Esophagus squamous epithelium (tissue), 4 donors: Measurements from ENCODE around the gene MBNL1.

Experiments
- POLR2A ChIP-seq, 4 donors: fragments of 450-650 bp; IDR thresholded peaks; one replicate each; pipeline ENCODE4 v1.6.1; 2017; ENCODE audit warnings: antibody characterized with exemption in 4 of 4, mild to moderate bottlenecking in 4 of 4, moderate library complexity in 3 of 4
- TF ChIP-seq, protein P1 (sequence below), 6 experiments: fragments of 450-650 bp in 4 of 6; fragments of 200-600 bp in 2 of 6; sonication (generic) in 2 of 6; IDR thresholded peaks; one replicate each; pipeline ENCODE4 v1.5.1; 2016 to 2019; ENCODE audit warnings: antibody characterized with exemption in 6 of 6, mild to moderate bottlenecking in 4 of 6, moderate library complexity in 4 of 6

DNA sequence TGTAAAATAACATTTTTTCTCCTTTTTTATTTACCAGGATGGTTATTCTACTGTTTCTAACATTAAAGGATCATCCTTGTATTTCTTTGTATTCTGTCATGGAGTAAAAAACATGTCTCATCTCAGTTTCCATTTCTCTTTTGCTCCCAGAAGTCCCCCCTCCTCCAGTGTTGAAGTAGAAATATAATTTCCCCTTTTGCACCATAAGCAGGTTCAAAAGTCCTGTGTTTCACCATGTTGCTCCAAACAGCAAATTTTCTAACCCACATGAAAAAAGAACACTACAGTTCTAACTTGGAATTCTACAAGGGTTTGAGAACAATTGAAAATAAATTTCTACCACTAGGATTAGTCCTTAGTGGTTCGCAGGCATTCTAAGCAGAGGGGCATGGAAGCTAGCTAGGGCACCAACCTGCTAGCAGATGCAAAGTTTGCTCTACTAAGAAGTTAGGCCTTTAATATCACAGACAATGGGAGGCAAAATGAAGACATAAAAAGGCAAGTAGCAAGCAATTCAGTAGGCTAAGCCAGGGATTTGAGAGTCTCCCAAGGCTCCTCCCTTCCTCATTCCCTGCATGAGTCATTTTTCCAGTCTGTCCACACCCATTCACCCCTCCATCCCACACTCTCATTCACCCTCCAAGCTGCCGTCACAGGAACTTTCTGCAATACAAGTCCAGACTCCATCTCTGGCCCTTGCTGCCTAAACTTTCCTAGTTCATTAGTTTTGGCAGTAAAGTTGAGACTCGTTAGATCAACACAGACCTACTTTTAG, 2.3 kb upstream of the MBNL1 start:
- TF ChIP-seq, protein P1, sequence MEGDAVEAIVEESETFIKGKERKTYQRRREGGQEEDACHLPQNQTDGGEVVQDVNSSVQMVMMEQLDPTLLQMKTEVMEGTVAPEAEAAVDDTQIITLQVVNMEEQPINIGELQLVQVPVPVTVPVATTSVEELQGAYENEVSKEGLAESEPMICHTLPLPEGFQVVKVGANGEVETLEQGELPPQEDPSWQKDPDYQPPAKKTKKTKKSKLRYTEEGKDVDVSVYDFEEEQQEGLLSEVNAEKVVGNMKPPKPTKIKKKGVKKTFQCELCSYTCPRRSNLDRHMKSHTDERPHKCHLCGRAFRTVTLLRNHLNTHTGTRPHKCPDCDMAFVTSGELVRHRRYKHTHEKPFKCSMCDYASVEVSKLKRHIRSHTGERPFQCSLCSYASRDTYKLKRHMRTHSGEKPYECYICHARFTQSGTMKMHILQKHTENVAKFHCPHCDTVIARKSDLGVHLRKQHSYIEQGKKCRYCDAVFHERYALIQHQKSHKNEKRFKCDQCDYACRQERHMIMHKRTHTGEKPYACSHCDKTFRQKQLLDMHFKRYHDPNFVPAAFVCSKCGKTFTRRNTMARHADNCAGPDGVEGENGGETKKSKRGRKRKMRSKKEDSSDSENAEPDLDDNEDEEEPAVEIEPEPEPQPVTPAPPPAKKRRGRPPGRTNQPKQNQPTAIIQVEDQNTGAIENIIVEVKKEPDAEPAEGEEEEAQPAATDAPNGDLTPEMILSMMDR (IDR thresholded peaks at IDR 0.05), result peak in 3 of 6 experiments; percentile 12 to 40 (median 38)
- TF ChIP-seq POLR2A (IDR thresholded peaks at IDR 0.05), result peak in 2 of 4 donors; percentile 50 to 59
